ENCODE results near the gene GIGYF2.

GIGYF2 gene

GRCh38 chr2:232829988-232830387 lies 132.9 kb downstream of the GIGYF2 start:
- H3K27ac ChIP-seq = no peak overlapping the region
- no peak for TF ChIP-seq ZFX (IDR thresholded peaks at IDR 0.05; ENCODE audit: borderline replicate concordance)
- TF ChIP-seq, protein P1, sequence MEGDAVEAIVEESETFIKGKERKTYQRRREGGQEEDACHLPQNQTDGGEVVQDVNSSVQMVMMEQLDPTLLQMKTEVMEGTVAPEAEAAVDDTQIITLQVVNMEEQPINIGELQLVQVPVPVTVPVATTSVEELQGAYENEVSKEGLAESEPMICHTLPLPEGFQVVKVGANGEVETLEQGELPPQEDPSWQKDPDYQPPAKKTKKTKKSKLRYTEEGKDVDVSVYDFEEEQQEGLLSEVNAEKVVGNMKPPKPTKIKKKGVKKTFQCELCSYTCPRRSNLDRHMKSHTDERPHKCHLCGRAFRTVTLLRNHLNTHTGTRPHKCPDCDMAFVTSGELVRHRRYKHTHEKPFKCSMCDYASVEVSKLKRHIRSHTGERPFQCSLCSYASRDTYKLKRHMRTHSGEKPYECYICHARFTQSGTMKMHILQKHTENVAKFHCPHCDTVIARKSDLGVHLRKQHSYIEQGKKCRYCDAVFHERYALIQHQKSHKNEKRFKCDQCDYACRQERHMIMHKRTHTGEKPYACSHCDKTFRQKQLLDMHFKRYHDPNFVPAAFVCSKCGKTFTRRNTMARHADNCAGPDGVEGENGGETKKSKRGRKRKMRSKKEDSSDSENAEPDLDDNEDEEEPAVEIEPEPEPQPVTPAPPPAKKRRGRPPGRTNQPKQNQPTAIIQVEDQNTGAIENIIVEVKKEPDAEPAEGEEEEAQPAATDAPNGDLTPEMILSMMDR (IDR thresholded peaks at IDR 0.05) = no peak

- TF ChIP-seq, protein P1 (IDR thresholded peaks at IDR 0.05) = no peak
- no peak overlapping the region for H3K27ac ChIP-seq
Measured at GRCh38 chr2:232831496-232831895, 134.4 kb downstream of the GIGYF2 start.

GRCh38 chr2:232833830-232834229 lies 136.7 kb downstream of the GIGYF2 start:
- peak overlapping the region; percentile 46 for H3K27ac ChIP-seq
- TF ChIP-seq ZFX (IDR thresholded peaks at IDR 0.05; ENCODE audit: borderline replicate concordance) = no peak
- TF ChIP-seq, protein P1 (IDR thresholded peaks at IDR 0.05) = no peak

DNA sequence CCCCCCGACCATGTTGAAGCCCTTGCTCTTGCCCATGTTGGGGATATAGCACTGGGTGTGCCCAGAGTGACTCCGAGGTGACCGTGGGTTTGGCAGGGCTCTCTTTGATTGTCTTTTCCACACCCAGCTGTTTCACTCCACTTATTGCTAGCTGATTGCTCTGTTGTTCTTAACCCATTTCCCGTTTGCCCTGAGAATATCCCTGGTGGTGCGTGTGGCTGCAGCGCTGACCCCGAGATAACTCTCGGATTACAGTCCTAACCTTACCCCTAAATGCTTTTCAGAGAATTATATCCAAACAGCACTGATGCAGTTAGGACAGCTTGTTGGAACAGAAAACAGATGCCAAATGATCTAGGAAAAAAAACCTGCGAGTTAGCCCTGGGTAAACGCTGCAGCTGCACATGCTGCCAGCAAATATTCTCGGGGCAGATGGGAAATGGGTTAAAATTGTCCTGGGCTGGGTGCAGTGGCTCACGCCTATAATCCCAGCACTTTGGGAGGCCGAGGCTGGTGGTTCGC lies 138.6 kb downstream of the GIGYF2 start:
- no peak for TF ChIP-seq ZFX (IDR thresholded peaks at IDR 0.05; ENCODE audit: borderline replicate concordance)
- TF ChIP-seq, protein P1 (IDR thresholded peaks at IDR 0.05) = no peak
- no peak overlapping the region for H3K27ac ChIP-seq

GRCh38 chr2:232836934-232837333 lies 139.8 kb downstream of the GIGYF2 start:
- TF ChIP-seq ZFX (IDR thresholded peaks at IDR 0.05; ENCODE audit: borderline replicate concordance) = no peak
- TF ChIP-seq, protein P1 (IDR thresholded peaks at IDR 0.05) = no peak
- no peak overlapping the region for H3K27ac ChIP-seq

GRCh38 chr2:232838406-232838874 lies 141.3 kb downstream of the GIGYF2 start:
- TF ChIP-seq ZFX (IDR thresholded peaks at IDR 0.05; ENCODE audit: borderline replicate concordance) = no peak
- TF ChIP-seq, protein P1 (IDR thresholded peaks at IDR 0.05) = no peak
- H3K27ac ChIP-seq = no peak overlapping the region

GRCh38 chr2:232839411-232840079 lies 142.4 kb downstream of the GIGYF2 start:
- H3K27ac ChIP-seq = no peak overlapping the region
- TF ChIP-seq ZFX (IDR thresholded peaks at IDR 0.05; ENCODE audit: borderline replicate concordance) = no peak
- TF ChIP-seq, protein P1 (IDR thresholded peaks at IDR 0.05) = no peak
